Right lobe of liver (tissue), 6 donors: ENCODE measurements around the gene LYST. TPM values are rescaled to one million over a fixed set of nuclear protein-coding genes. Genes with fewer than 3 reads are reported as not detected.

Experiments used
- ATAC-seq, 4 donors: fragments of 200-7000 bp; cut with Tn5 transposase; one replicate each; pipeline ENCODE4 v1.9.1; 2020; ENCODE audit warnings: mild to moderate bottlenecking in 4 of 4, moderate library complexity in 4 of 4
- DNase-seq, 3 donors: peaks; one replicate each; pipeline ENCODE4 v3.0.0-alpha.2; 2020
- H3K27ac ChIP-seq, 3 donors: fragments of 200-600 bp; one replicate each; pipeline ENCODE4 v1.8.0; 2022
- H3K27me3 ChIP-seq, 2 donors: fragments of 200-600 bp; one replicate each; pipeline ENCODE4 v1.8.0; 2022
- H3K36me3 ChIP-seq, 4 donors: fragments of 200-600 bp; sonication (generic) in 1 of 4; one replicate each; pipeline versions ENCODE4 v1.5.1 to v1.8.0; 2017 to 2022; ENCODE audit warnings: control low read depth in 1 of 4
- H3K4me1 ChIP-seq, 4 donors: fragments of 200-600 bp; sonication (generic) in 1 of 4; one replicate each; pipeline versions ENCODE4 v1.5.1 to v1.8.0; 2017 to 2022; ENCODE audit warnings: control low read depth in 1 of 4
- H3K4me3 ChIP-seq, 3 donors: fragments of 200-600 bp; one replicate each; pipeline ENCODE4 v1.8.0; 2022
- H3K9me3 ChIP-seq, 4 donors: fragments of 200-600 bp; sonication (generic) in 1 of 4; one replicate each; pipeline versions ENCODE4 v1.5.1 to v1.8.0; 2017 to 2022; ENCODE audit warnings: control low read depth in 1 of 4
- POLR2A ChIP-seq: fragments of 450-650 bp; IDR thresholded peaks from one replicate; pipeline ENCODE4 v1.6.1; 2017; ENCODE audit warnings: antibody characterized with exemption, mild to moderate bottlenecking
- WGBS: methylation state at CpG from one replicate; pipeline ENCODE4 v1.1.6; 2018; ENCODE audit warnings: low coverage, low lambda C conversion rate; ENCODE audit not compliant: insufficient coverage; ENCODE audit errors: missing lambda C conversion rate; 5-methylcytosine and 5-hydroxymethylcytosine counted together
- intact Hi-C, 2 donors: fragments of 100-400 bp; cut with DNase I; formaldehyde crosslinking; loops; one replicate each; pipeline versions ENCODE4 v1.11.2 to v1.14.1; 2022
- total RNA-seq, 6 experiments: library from RNA; depleted of rRNA in 2 of 6; stranded (reverse); fragments of >200 nt in 2 of 6; fragmentation: NEBNext Ultra II Directional in 3 of 6; extraction: Animal tissue kit (Norgen Biotek cat#: 25700) in 3 of 6; gene quantifications; one replicate each; pipeline versions ENCODE4 v1.1.0 to v1.2.4, GENCODE V29; 2016 to 2023
- TF ChIP-seq, protein P1 (sequence below), 4 donors: fragments of 200-600 bp in 3 of 4; fragments of 450-650 bp in 1 of 4; IDR thresholded peaks; one replicate each; pipeline versions ENCODE4 v1.5.1 to v1.8.0; 2016 to 2022; ENCODE audit warnings: antibody characterized with exemption in 4 of 4, mild to moderate bottlenecking in 2 of 4
- donor health status: DM: no; HTN: yes; CAD: no.
- donor health status: DM: no; HTN: no; CAD: no.
- donor health status: DM: no; HTN: no; CAD: no.
- donor health status: DM: no; HTN: yes; CAD: no.
- donor health status: DM: no; HTN: yes; CAD: no.

The LYST gene
- total RNA-seq, 6 experiments from 2014 or later = 9.0 to 16.6 (median 12.5) TPM

DNA sequence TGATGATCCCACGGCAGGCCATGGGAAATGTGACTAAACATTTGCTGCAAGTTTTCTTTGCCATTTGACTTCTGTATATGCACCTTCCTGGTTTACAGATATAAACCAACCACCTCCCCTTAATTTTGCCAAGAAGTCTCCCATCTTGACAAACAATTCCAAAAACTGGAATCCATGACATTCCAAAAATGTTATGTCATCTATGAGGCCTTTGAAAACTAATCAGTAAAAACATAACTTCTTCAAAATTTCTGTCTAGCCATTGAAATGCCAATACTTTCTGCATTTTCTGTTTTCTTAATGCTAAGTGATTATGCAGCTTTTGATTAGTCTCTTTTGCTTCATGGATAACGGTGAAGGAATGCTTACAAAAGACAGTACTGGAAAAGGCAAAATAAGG lies 84.1 kb downstream of the LYST start:
- WGBS = 88% methylated on average over 2 of the region's 2 CpGs
- H3K36me3 ChIP-seq = no peaks in the 10 kb centered on the region
- intact Hi-C loops = no loop called here

DNA sequence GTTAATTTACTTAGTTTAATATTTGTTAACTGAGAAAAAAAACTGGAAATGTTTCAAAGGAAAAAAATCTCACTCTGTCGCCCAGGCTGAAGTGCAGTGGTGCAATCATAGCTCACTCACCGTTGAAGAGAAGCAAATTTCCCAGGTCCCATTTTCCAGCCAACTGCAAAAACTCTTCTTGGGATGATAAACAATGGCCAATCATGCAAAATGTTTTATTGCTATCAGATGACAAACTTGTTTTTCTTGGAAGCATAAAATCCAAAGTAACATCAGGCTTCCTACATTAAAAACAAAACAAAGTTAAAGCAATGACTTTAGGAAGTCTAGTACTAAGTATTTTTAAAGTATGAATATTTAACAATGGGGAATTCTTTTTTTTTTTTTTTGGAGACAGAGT lies 84.9 kb downstream of the LYST start:
- 38% methylated on average over 2 of the region's 2 CpGs for WGBS
- DNase-seq (no peak), ATAC-seq (peak in 2 of 4 donors; percentile 30 to 34)
- Histone ChIP-seq H3K9me3 (no peaks in the 10 kb centered on the region), H3K36me3 (no peaks in the 10 kb centered on the region), H3K27ac (no peak overlapping the region), H3K4me3 (no peak overlapping the region), H3K4me1 (no peaks in the 10 kb centered on the region), H3K27me3 (no peaks in the 10 kb centered on the region)
- TF ChIP-seq, protein P1, sequence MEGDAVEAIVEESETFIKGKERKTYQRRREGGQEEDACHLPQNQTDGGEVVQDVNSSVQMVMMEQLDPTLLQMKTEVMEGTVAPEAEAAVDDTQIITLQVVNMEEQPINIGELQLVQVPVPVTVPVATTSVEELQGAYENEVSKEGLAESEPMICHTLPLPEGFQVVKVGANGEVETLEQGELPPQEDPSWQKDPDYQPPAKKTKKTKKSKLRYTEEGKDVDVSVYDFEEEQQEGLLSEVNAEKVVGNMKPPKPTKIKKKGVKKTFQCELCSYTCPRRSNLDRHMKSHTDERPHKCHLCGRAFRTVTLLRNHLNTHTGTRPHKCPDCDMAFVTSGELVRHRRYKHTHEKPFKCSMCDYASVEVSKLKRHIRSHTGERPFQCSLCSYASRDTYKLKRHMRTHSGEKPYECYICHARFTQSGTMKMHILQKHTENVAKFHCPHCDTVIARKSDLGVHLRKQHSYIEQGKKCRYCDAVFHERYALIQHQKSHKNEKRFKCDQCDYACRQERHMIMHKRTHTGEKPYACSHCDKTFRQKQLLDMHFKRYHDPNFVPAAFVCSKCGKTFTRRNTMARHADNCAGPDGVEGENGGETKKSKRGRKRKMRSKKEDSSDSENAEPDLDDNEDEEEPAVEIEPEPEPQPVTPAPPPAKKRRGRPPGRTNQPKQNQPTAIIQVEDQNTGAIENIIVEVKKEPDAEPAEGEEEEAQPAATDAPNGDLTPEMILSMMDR (IDR thresholded peaks at IDR 0.05) = no peak
- no peak for TF ChIP-seq POLR2A
- intact Hi-C loops = no loop called here

More for the DNA sequence above, 84.1 kb downstream of the LYST start:
- Histone ChIP-seq H3K27ac (no peak overlapping the region), H3K4me3 (no peak overlapping the region), H3K4me1 (no peaks in the 10 kb centered on the region), H3K9me3 (no peaks in the 10 kb centered on the region), H3K27me3 (no peaks in the 10 kb centered on the region)
- DNase-seq = no peak
- TF ChIP-seq, protein P1 (IDR thresholded peaks at IDR 0.05) = no peak
- no peak for TF ChIP-seq POLR2A
- no peak for ATAC-seq

DNA sequence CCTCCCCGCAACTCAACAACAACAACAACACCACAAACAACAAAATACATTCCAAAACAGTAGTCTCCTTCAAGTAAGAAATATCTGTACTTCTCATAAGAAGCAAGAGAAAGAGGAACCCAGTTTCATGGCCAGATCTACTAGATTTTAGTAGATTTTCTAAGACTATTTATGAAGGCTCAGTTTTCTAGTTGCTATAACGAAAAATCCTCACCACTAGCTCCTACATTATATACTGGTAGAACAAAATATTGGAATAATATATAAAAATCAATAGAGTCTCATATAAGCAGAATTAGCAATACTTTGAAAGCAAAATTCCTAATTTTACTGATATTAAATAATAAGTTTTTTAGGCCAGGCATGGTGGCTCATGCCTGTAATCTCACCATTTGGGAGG lies 86.9 kb downstream of the LYST start:
- H3K4me3 ChIP-seq = no peak overlapping the region
- intact Hi-C loops = no loop called here
- TF ChIP-seq, protein P1 (IDR thresholded peaks at IDR 0.05) = no peak
- no peak for TF ChIP-seq POLR2A
- H3K4me1 ChIP-seq = no peaks in the 10 kb centered on the region
- H3K27me3 ChIP-seq = no peaks in the 10 kb centered on the region
- DNase-seq (no peak), ATAC-seq (no peak)
- H3K27ac ChIP-seq = no peak overlapping the region
- 100% methylated on average over 2 of the region's 2 CpGs for WGBS
- peaks cover 0 to 6% (median 0%) of the 10 kb centered on the region in 4 donors for H3K36me3 ChIP-seq
- H3K9me3 ChIP-seq = no peaks in the 10 kb centered on the region

DNA sequence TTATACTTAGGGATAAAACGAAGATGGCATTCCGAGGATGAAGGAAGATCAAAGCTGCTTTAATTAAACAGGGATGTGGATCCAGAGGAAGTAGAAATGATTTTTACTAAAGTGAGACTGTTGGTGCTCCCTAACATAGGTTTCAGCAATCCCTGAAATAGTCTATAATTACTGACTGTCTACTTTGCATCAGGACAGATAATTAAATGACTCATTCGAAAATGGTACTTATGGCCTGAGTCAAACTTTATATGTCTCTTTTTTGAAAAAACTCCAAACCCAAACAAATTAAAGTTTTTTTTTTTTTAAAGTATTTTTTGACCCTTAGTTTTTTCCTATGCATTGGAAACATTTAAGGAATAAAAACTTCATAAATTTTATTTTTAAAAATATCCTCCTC lies 90.3 kb downstream of the LYST start:
- no peaks in the 10 kb centered on the region for H3K9me3 ChIP-seq
- DNase-seq (no peak), ATAC-seq (no peak)
- no peak overlapping the region for H3K4me3 ChIP-seq
- no peaks in the 10 kb centered on the region for H3K27me3 ChIP-seq
- no peaks in the 10 kb centered on the region for H3K4me1 ChIP-seq
- 89% methylated on average over 3 of the region's 3 CpGs for WGBS
- TF ChIP-seq, protein P1 (IDR thresholded peaks at IDR 0.05) = no peak
- no peak for TF ChIP-seq POLR2A
- peaks cover 0 to 6% (median 0%) of the 10 kb centered on the region in 4 donors for H3K36me3 ChIP-seq
- intact Hi-C loops = no loop called here
- H3K27ac ChIP-seq = no peak overlapping the region

DNA sequence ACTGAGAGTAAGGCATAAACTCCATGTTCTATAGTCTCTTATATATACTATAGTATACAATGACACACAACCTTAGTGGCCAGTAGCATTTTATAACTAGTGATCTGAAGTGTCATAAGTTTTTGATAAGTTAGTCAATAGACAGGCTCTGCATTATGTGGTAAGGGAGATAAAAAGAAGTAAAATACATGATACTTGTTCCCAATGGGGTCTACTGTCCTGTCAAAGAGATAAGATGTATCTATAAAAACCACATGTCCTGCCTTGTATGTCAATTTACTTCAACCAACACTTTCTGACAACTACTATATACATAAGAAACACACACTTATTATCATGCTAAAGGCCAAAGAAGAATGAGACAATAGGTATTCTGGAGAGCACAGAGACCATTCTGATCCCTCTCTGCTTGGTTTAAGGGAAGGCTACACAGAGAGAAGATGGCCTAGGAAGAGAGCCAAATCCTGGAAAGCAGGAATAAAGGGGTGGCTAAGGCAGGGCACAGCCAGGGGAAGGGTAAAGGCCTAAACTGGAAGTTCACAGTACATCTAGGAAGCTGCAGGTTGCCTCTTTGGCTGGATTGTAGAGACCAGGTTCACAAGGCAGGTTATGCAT lies 91.4 kb downstream of the LYST start:
- no peak for DNase-seq
- no peaks in the 10 kb centered on the region for H3K27me3 ChIP-seq
- no peak overlapping the region for H3K27ac ChIP-seq
- ATAC-seq = no peak
- H3K9me3 ChIP-seq = no peaks in the 10 kb centered on the region
- H3K4me3 ChIP-seq = no peak overlapping the region
- H3K36me3 ChIP-seq = peaks cover 0 to 6% (median 0%) of the 10 kb centered on the region in 4 donors
- no peaks in the 10 kb centered on the region for H3K4me1 ChIP-seq
- TF ChIP-seq, protein P1 (IDR thresholded peaks at IDR 0.05) = no peak
- no peak for TF ChIP-seq POLR2A
- intact Hi-C loops = no loop called here
